ENCODE results near the gene PDXK.

PDXK gene

DNA sequence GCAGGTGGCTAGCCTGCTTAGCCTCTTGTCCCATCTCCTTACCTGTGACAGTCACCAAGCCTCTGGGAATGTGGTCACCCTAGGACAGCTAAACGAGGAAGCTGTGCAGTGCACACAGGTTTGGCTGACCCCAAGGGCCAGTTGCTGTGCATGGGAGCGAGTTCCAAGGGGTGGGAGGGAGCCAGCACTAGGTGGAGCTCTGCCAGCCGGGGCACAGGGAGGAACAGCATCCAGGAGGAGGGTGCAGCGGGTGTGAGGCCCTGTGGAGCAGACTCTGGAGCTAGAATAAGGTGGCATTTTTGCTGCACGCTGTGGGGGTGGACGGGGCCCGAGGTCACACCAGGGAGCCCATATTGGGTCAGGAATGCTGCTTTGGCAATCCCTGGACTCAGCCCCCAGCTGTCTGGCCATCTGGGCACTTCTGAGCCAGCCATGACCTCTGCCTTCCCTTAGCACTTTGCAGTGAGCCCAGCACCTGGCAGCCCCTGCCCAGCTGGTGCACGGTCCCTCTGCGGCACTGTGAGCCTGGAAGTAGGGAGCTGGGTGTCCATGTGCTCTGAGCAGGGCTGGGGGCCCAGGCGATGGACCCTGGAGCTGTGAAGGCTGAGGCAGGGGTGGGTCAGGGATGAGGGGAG is 8.7 kb downstream of the PDXK start:
- FAIRE-seq (no peak), DNase-seq (ENCODE audit: insufficient read length, low spot score) (no peak)

DNA sequence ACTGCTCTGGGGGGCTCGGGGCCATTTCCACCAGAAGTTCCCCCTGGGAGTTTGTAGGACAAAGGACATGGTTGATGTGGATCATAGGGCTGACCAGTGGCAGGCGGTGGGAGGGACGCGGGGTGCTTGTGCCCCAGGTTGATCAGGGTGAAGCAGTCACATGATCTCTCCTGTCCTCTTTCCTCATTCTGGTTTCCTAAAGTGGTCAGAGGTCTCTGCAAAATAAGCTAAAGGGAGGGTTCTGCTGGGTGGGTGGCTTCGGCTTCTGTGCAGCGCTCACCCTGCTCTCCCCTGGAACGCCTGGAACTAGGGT is 9.2 kb downstream of the PDXK start:
- no peak for DNase-seq (ENCODE audit: insufficient read length, low spot score)
- TF ChIP-seq, protein P1, sequence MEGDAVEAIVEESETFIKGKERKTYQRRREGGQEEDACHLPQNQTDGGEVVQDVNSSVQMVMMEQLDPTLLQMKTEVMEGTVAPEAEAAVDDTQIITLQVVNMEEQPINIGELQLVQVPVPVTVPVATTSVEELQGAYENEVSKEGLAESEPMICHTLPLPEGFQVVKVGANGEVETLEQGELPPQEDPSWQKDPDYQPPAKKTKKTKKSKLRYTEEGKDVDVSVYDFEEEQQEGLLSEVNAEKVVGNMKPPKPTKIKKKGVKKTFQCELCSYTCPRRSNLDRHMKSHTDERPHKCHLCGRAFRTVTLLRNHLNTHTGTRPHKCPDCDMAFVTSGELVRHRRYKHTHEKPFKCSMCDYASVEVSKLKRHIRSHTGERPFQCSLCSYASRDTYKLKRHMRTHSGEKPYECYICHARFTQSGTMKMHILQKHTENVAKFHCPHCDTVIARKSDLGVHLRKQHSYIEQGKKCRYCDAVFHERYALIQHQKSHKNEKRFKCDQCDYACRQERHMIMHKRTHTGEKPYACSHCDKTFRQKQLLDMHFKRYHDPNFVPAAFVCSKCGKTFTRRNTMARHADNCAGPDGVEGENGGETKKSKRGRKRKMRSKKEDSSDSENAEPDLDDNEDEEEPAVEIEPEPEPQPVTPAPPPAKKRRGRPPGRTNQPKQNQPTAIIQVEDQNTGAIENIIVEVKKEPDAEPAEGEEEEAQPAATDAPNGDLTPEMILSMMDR (IDR thresholded peaks at IDR 0.05; ENCODE audit: insufficient read depth, missing control alignments), result no peak
- FAIRE-seq, result no peak

More for the DNA sequence above, 8.7 kb downstream of the PDXK start:
- TF ChIP-seq, protein P1 (IDR thresholded peaks at IDR 0.05; ENCODE audit: insufficient read depth, missing control alignments), result no peak

DNA sequence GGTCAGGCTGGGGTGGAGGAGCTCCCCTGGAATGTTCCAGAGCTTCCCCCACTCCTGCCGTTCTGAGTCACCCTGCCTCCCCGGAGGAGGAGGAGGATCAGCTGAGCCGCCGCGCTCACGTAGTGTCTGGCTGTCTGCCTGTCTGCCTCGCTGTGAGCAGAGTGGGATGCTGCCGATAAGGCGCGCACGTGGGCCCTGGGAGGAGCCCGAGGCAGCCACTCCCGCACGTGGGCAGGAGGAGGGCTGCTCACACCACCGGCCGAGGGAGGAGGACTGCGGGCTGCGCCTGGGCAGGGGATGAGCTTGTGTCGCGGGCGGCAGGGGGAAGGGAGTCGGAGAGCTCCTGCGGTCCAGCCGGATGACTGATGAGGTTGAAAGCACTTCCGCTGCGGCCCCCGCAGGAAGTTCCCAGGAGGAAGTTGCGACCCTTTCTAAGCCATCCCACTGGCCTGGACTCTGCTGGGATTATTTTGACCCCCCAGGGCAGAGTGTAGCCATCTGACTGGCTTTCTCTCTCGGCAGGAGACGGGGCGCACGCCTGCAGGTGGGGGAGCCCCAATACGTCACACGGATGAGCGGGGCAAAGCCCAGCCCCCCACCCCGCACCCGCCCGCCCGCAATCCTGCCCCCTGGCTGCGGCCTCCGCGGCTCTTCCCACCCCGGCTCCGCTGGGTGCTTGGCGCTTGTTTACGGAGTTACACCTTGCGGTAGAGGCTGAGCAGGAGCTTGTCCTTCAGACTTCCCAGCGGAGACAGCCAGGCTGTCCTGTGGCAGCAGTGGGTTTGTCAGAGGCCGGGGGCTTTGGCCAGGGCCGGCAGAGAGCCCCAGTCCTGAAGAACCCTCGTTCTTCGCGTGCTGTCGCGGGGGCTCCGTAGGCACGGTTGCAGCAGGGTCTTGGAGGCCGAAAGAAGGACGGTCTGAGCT is 9.8 kb downstream of the PDXK start:
- peak; percentile 65 for DNase-seq (ENCODE audit: insufficient read length, low spot score)
- no peak for FAIRE-seq

DNA sequence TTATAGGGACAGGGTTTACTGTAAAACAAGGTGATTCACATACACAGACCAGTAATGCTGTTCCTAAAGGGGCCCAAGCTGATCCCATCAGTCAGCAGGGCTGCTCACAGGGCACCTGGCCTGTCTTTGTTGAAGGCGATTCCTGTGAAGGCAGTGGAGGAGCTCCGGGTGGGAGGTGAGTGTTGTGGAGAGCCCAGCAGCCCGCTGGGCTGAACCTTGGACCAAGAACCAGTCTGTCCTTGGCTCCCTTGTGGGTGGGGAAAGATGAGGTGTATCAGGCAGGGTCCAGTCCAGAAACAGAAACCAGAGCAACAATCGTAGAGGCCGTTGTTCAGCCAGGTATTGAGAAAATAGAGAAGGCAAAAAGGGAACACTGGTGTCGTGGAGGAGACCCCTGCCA is 12.5 kb downstream of the PDXK start:
- DNase-seq (ENCODE audit: insufficient read length, low spot score), result no peak
- FAIRE-seq, result no peak
- TF ChIP-seq, protein P1 (IDR thresholded peaks at IDR 0.05; ENCODE audit: insufficient read depth, missing control alignments), result no peak

More for the DNA sequence above, 9.8 kb downstream of the PDXK start:
- TF ChIP-seq, protein P1 (IDR thresholded peaks at IDR 0.05; ENCODE audit: insufficient read depth, missing control alignments), result no peak

DNA sequence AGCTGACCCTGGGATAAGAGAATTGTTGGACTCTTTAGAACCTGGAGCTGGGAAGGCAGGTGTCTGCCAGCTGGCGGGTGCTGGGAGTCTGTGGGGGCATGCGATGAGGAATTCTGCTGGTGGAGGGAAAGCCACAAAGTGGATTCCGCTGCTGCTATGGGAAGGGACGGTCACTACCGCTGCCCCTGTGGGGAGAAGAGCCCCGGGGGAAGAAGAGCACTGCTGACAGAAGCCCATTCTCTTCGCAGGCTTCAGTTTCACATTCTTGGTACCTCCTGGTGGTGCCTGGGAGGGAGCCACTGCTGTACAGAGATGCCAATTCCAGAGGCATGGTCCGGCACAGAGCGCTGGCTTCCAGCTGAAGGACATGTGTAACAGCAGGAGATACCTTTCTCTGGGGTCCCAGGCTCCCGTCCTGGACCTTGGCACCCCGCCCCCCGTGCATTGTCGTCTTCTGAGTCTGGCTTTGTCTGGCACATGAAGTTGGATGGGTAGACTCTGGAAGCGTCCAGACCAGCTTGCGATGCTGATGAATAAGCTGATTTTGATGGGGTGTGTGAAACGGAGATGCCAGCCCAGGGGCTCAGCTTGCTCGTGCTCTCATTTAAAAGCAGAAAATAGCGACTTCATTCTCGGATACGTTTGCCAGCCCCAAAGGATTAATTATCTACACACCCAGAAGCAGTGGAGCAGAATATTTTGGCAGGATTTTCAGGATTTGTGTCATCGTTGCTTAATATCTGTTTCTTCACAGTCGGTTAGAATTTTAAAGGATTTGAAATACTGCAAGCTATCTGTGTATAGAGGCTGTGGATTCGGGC is 13.2 kb downstream of the PDXK start:
- no peak for DNase-seq (ENCODE audit: insufficient read length, low spot score)
- TF ChIP-seq, protein P1 (IDR thresholded peaks at IDR 0.05; ENCODE audit: insufficient read depth, missing control alignments), result no peak
- no peak for FAIRE-seq

DNA sequence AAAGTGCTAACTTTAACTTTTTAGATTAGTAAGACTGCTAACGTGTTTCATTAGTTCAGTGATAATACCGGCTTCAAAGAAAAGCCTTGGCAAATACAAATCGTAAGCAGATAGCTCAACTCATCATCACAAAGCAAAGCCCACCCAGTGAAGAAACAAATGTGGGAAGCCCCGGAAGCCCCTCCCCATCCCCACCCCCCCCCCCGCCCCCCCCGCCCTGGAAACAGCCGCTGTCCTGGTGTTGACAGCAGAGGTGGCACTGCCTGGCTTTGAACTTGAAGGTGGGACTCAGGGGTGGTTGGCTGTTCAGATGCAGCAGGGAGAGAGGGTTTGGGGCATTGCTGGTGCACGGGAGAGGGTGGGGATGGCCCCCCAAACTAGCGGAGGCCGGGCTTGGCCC is 14.1 kb downstream of the PDXK start:
- DNase-seq (ENCODE audit: insufficient read length, low spot score), result no peak
- FAIRE-seq, result no peak
- TF ChIP-seq, protein P1 (IDR thresholded peaks at IDR 0.05; ENCODE audit: insufficient read depth, missing control alignments), result no peak
